Body of pancreas (tissue), 4 donors: ENCODE data around the gene NOPCHAP1. TPM values are rescaled to one million over a fixed set of nuclear protein-coding genes. Genes with fewer than 3 reads are reported as not detected.

Experiments used
- ATAC-seq: fragments of 150-250 bp; one replicate; pipeline ENCODE4 v1.9.1; 2016
- DNase-seq, 4 donors: peaks; one replicate each; pipeline ENCODE4 v3.0.0-alpha.2; 2019
- H3K27ac ChIP-seq, 4 donors: fragments of 200-600 bp; sonication (generic); 1 replicate in 3 of 4; 2 replicates in 1 of 4; pipeline versions ENCODE4 v1.5.1 to v1.6.1; 2016 to 2019; ENCODE audit warnings: mild to moderate bottlenecking in 1 of 4, mixed read lengths in 1 of 4, moderate library complexity in 1 of 4
- H3K27me3 ChIP-seq, 2 donors: fragments of 200-600 bp; sonication (generic); one replicate each; pipeline ENCODE4 v1.6.0; 2016; ENCODE audit warnings: mild to moderate bottlenecking in 1 of 2
- H3K36me3 ChIP-seq, 2 donors: fragments of 200-600 bp; sonication (generic); replicated peaks in 1 of 2; 2 replicates each; pipeline ENCODE4 v1.5.1; 2016; ENCODE audit warnings: low read depth in 2 of 2; ENCODE audit not compliant: insufficient read depth in 1 of 2
- H3K4me1 ChIP-seq: fragments of 200-600 bp; sonication (generic); one replicate; pipeline ENCODE4 v1.6.0; 2016
- H3K4me3 ChIP-seq, 2 donors: fragments of 200-600 bp; sonication (generic); 1 replicate in 1 of 2; 2 replicates in 1 of 2; pipeline ENCODE4 v1.5.1; 2016 to 2019
- H3K9me3 ChIP-seq, 3 donors: fragments of 200-600 bp; sonication (generic); 1 replicate in 2 of 3; 2 replicates in 1 of 3; pipeline ENCODE4 v1.5.1; 2016
- POLR2A ChIP-seq, 3 donors: fragments of 450-650 bp; IDR thresholded peaks; one replicate each; pipeline ENCODE4 v1.6.1; 2016; ENCODE audit warnings: antibody characterized with exemption in 3 of 3, mild to moderate bottlenecking in 2 of 3
- WGBS, 2 donors: methylation state at CpG; one replicate each; pipeline ENCODE4 v1.1.5; 2017; 5-methylcytosine and 5-hydroxymethylcytosine counted together
- intact Hi-C: fragments of 100-400 bp; cut with DNase I; formaldehyde crosslinking; loops from one replicate; pipeline ENCODE4 v1.15.1; 2023
- total RNA-seq, 2 donors: library from RNA; depleted of rRNA; stranded (reverse); fragments of >200 nt; gene quantifications; one replicate each; pipeline ENCODE4 v1.1.0, GENCODE V29; 2016
- TF ChIP-seq, protein P1 (sequence below), 7 experiments: fragments of 450-650 bp in 4 of 7; fragments of 200-600 bp in 3 of 7; sonication (generic) in 3 of 7; IDR thresholded peaks; one replicate each; pipeline ENCODE4 v1.5.1; 2016 to 2019; ENCODE audit warnings: antibody characterized with exemption in 7 of 7

NOPCHAP1 gene
- total RNA-seq, 2 donors from 2014 or later = 5.9 to 6.5 TPM

DNA sequence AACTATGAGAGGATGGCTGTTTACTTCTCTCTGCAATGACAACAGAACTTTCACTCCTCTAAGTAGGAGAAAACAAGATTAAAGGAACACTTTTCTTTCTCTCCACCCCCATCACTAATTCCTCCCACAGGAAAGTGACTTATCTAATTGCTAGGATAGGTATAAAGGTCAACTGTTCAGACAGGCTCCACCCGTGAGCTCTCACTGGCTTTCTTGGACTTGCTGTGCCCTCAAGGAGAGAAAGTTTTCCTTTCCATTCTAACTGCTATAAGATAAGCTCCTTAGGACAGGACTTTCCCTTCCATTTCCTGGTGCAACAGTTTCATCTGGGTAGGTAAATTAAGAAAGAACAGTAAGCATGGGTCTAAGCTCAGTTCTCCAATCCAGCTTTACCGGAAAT, 32.8 kb upstream of the NOPCHAP1 start:
- Histone ChIP-seq H3K27me3 (no peaks in the 10 kb centered on the region), H3K4me3 (no peak overlapping the region), H3K27ac (peak overlapping the region; percentile 74 to 84 (median 77)), H3K4me1 (peaks cover 58% of the 10 kb centered on the region), H3K9me3 (no peaks in the 10 kb centered on the region), H3K36me3 (no peaks in the 10 kb centered on the region)
- DNase-seq = peak; percentile 24 to 52 (median 38)
- peak; percentile 19 for ATAC-seq
- TF ChIP-seq, protein P1, sequence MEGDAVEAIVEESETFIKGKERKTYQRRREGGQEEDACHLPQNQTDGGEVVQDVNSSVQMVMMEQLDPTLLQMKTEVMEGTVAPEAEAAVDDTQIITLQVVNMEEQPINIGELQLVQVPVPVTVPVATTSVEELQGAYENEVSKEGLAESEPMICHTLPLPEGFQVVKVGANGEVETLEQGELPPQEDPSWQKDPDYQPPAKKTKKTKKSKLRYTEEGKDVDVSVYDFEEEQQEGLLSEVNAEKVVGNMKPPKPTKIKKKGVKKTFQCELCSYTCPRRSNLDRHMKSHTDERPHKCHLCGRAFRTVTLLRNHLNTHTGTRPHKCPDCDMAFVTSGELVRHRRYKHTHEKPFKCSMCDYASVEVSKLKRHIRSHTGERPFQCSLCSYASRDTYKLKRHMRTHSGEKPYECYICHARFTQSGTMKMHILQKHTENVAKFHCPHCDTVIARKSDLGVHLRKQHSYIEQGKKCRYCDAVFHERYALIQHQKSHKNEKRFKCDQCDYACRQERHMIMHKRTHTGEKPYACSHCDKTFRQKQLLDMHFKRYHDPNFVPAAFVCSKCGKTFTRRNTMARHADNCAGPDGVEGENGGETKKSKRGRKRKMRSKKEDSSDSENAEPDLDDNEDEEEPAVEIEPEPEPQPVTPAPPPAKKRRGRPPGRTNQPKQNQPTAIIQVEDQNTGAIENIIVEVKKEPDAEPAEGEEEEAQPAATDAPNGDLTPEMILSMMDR (IDR thresholded peaks at IDR 0.05) = no peak
- TF ChIP-seq POLR2A (IDR thresholded peaks at IDR 0.05) = no peak
- WGBS, 2 donors = 22 to 26% methylated on average over 2 of the region's 2 CpGs
- intact Hi-C loops = no loop called here

DNA sequence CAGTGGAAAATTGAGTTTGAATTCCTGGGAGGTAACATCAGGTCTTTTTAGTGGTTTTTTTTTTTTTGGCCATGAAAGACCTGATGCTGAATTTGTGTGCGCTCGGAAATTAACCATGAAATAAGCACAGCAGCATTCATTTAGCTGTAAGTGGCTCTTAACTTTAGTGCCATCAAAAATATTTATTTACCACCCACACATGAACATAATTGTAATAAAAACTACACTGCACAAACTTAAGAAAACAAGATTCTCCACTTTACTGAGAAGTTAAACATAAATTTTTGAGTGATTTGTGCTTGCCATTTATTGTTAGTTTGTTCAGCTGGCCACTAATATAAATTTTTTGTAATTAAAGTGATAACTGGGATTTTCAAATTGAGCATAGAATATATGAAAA, 30.4 kb upstream of the NOPCHAP1 start:
- no peaks in the 10 kb centered on the region for H3K36me3 ChIP-seq
- ATAC-seq (no peak), DNase-seq (no peak)
- intact Hi-C loops = no loop called here
- H3K27me3 ChIP-seq = no peaks in the 10 kb centered on the region
- H3K4me1 ChIP-seq = peaks cover 58% of the 10 kb centered on the region
- TF ChIP-seq POLR2A (IDR thresholded peaks at IDR 0.05) = no peak
- TF ChIP-seq, protein P1 (IDR thresholded peaks at IDR 0.05) = no peak
- WGBS, 2 donors = 91 to 94% methylated on average over 2 of the region's 2 CpGs
- no peak overlapping the region for H3K4me3 ChIP-seq
- H3K27ac ChIP-seq = peak overlapping the region in 1 of 4 donors; percentile 14
- H3K9me3 ChIP-seq = no peaks in the 10 kb centered on the region

DNA sequence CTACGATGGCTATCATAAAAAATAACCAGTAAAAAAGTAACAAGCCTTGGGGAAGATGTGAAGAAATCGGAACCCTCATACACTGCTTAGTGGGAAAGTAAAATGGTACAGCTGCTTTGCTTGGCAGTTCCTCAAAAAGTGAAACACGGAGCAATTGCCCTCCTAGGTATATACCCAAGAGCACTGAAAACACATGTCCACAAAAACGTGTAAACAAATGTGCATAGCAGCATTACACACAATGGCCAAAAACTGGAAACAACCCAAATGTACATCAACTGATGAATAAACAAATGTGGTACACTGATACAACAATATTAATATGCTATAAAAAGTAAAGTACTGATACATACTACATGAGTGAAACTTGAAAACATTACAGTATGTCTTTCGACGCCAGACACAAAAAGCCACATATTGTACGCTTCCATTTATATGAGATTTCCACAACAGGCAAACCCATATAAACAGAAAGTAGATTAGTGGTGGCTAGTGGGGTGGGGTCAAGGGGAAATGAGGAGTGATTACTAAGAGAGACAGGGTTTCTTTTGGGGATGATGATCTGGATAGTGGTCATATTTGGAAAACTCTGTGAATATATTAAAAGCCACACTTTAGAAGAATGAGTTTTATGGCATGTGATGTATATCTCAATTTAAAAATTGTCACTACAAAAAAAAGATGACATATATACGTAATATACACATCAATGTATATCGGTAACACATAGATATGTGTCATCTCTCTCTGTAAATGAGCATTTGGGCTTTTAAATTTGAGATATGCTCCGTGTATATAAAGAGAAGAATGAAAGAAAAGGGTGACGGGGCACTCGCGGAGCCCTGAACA, 29.0 kb upstream of the NOPCHAP1 start:
- 16 to 17% methylated on average over 13 of the region's 13 CpGs for WGBS, 2 donors

DNA sequence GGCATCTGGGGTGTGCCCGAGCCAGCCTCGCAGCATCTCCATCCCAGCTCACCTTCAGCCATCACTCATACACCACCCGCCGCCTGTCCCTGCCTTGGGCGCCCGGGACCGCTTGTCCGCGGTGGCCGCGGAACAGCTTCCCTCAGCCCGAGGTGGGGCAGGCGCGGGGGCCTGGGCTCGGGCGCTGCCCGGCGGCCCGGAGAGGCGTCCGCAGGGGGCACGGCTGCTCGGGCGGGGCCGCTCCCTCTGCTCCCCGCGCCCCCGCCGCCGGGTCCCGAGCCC, 28.5 kb upstream of the NOPCHAP1 start:
- TF ChIP-seq POLR2A (IDR thresholded peaks at IDR 0.05) = no peak
- TF ChIP-seq, protein P1 (IDR thresholded peaks at IDR 0.05) = no peak
- Histone ChIP-seq H3K36me3 (no peaks in the 10 kb centered on the region), H3K4me1 (peaks cover 45% of the 10 kb centered on the region), H3K4me3 (peak overlapping the region; percentile 33 to 82), H3K9me3 (no peaks in the 10 kb centered on the region), H3K27me3 (no peaks in the 10 kb centered on the region), H3K27ac (peak overlapping the region; percentile 84 to 98 (median 95))
- peak; percentile 22 for ATAC-seq
- 1% methylated on average over 23 to 27 of the region's 31 CpGs for WGBS, 2 donors
- intact Hi-C loops = no loop called here
- DNase-seq = no peak

More for the DNA sequence above, 29.0 kb upstream of the NOPCHAP1 start:
- H3K4me1 ChIP-seq = peaks cover 51% of the 10 kb centered on the region
- H3K9me3 ChIP-seq = no peaks in the 10 kb centered on the region
- ATAC-seq (no peak), DNase-seq (no peak)
- no peaks in the 10 kb centered on the region for H3K36me3 ChIP-seq
- intact Hi-C loops = no loop called here
- no peaks in the 10 kb centered on the region for H3K27me3 ChIP-seq
- H3K27ac ChIP-seq = peak overlapping the region; percentile 84 to 98 (median 95)
- no peak for TF ChIP-seq POLR2A (IDR thresholded peaks at IDR 0.05)
- TF ChIP-seq, protein P1 (IDR thresholded peaks at IDR 0.05) = no peak
- H3K4me3 ChIP-seq = peak overlapping the region; percentile 33 to 82
